Fibroblast of mammary gland (primary cell): ENCODE results near the gene ADH1C.
"Not testable (repeated sequence)": the region's sequence is repeated elsewhere in the genome, so short reads cannot be mapped to it uniquely, and the experiment has no call there.

Experiments
- DNase-seq: peaks from one replicate; pipeline ENCODE4 v3.0.0-alpha.2; 2010; ENCODE audit warnings: low read depth
- H3K4me3 ChIP-seq: 2 replicates; pipeline ENCODE4 v1.5.1; 2011; ENCODE audit warnings: low read depth, mild to moderate bottlenecking, low read length, moderate library complexity; ENCODE audit not compliant: control insufficient read depth
- CTCF ChIP-seq: conservative IDR thresholded peaks from 2 replicates; pipeline ENCODE4 v1.5.1; 2011; ENCODE audit warnings: low read depth, low read length, inconsistent platforms; ENCODE audit not compliant: control insufficient read depth, insufficient read depth

Gene ADH1C

DNA sequence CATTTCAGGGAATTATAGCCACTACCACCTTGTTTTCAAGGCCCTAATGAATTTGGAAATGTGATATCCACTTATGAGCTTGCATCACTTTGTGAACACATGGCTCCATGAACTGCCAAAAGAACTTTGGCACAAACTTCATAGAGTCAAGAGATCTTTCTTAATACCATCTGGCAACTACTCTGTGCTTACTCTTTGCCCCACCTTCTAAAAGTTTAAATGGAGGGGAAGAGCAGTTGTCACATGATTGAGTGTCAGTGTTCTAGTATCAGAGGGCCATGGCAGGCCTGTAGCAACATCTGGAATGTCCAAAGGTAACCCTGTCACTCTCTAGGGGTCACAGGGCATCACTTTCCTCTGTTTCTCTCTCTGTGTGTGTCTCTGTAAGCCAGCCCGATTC, 28.8 kb downstream of the ADH1C start:
- DNase-seq, result peak; percentile 95
- TF ChIP-seq CTCF, result no peak
- no peak overlapping the region for H3K4me3 ChIP-seq

GRCh38 chr4:99321241-99322191, 31.0 kb downstream of the ADH1C start, which contains the start of gene ADH1B:
Gene ADH1B, minus strand, starts transcription at chr4:99321401. Its CDS starts 70 bp downstream, at chr4:99321331.
- DNase-seq, result peak; percentile 58
- TF ChIP-seq CTCF, result no peak

GRCh38 chr4:99317811-99318210, 34.7 kb downstream of the ADH1C start:
- not testable (repeated sequence) for H3K4me3 ChIP-seq, DNase-seq

More at GRCh38 chr4:99321241-99322191, 31.0 kb downstream of the ADH1C start, which contains the start of gene ADH1B:
- peak within 1 kb of the TSS; percentile 34 for H3K4me3 ChIP-seq

- no peak for TF ChIP-seq CTCF
- no peak overlapping the region for H3K4me3 ChIP-seq
- no peak for DNase-seq
Observed at GRCh38 chr4:99317354-99317753, 35.2 kb downstream of the ADH1C start.

- no peak for DNase-seq
- H3K4me3 ChIP-seq, result no peak overlapping the region
- no peak for TF ChIP-seq CTCF
Observed at GRCh38 chr4:99315839-99316238, 36.7 kb downstream of the ADH1C start.

GRCh38 chr4:99314211-99314610, 38.3 kb downstream of the ADH1C start:
- no peak for DNase-seq
- H3K4me3 ChIP-seq, result no peak overlapping the region
- TF ChIP-seq CTCF, result no peak

DNA sequence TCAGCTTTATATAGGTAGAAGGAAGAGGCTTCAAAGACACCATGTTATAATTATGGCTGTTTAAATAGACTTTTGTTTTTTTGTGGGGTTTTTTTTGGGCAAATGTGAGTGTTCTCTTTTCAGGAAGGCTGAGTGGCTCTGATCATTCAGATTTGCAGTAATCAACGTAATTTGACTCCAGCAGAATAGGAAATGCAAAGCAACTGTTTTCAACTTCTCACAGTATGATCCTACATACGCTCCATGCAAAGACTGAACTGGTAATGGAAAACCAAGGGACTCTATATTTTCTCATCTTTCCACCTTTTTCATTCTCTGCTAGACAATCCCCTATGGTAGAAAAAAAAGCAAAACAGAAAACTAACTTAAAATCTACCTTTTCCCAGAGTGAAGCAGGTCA, 42.2 kb downstream of the ADH1C start:
- TF ChIP-seq CTCF, result no peak
- no peak for DNase-seq
- H3K4me3 ChIP-seq, result no peak overlapping the region
